Erythroblast (primary cell): Measurements from ENCODE around the gene TMEM61.

Source experiments
- GATA1 ChIP-seq: IDR thresholded peaks from 2 replicates; pipeline ENCODE4 v1.6.1; 2011; ENCODE audit warnings: low read depth, mild to moderate bottlenecking, control low read depth, low read length, moderate library complexity
- POLR2A ChIP-seq: IDR thresholded peaks from 2 replicates; pipeline ENCODE4 v1.6.1; 2011; ENCODE audit warnings: mild to moderate bottlenecking, low read length

DNA sequence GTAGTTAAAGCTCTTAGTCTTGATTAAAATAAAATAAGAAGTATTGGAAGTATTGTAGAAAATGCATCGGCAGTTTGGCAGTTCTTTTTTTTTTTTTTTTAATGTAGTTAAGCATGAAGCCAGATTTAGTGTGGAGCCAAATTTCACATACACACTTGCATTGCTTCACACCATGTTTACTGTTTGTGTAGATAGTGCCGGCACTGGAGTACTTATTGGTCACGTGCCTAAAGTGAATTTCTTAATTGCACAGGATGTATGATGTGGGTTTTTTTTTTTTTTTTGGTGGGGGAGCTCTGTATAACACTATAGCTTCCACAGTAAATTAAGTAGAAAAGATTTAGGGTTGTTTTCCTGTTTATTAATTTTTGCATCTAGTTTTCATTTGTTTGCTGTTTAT lies 21.2 kb upstream of the TMEM61 start:
- TF ChIP-seq POLR2A: no peak
- TF ChIP-seq GATA1: no peak
